IMR-90 (cell line): ENCODE results near the gene IER5. TPM values are rescaled to one million over a fixed set of nuclear protein-coding genes. Genes with fewer than 3 reads are reported as not detected.

Experiments
- ATAC-seq: fragments of 200-7000 bp; cut with Tn5 transposase; 2 replicates; pipeline ENCODE4 v1.9.1; 2020; ENCODE audit warnings: low read depth, mild to moderate bottlenecking, moderate library complexity
- BruUV-seq: library from RNA; stranded (reverse); fragments of 400-500 nt; replicated peaks from 2 replicates; lab custom pipeline; 2021; lab: Mats Ljungman, UMichigan
- CTCF ChIA-PET: fragments of 300-600 bp; formaldehyde crosslinking; extraction: SDS; loops from one replicate; lab custom pipeline; 2021; ENCODE audit warnings: antibody characterized with exemption; lab: Yijun Ruan, JAX
- POLR2A ChIA-PET: fragments of 300-600 bp; sonication (Branson Sonifier 250); formaldehyde crosslinking; loops from one replicate; lab custom pipeline; 2022; ENCODE audit warnings: antibody characterized with exemption; ENCODE audit not compliant: unreplicated experiment; lab: Charles Lee
- DNase-seq: peaks from one replicate; pipeline ENCODE4 v3.0.0; 2013
- H2AFZ ChIP-seq: replicated peaks from 2 replicates; pipeline ENCODE3; 2013; ENCODE audit warnings: low read length, mild to moderate bottlenecking; ENCODE audit not compliant: poor library complexity
- H2AK5ac ChIP-seq: 2 replicates; pipeline ENCODE4 v1.6.1; 2013; ENCODE audit warnings: low read depth, low read length, inconsistent platforms
- H2AK9ac ChIP-seq: replicated peaks from 2 replicates; pipeline ENCODE3; 2013; ENCODE audit warnings: mild to moderate bottlenecking, low read depth, low read length, moderate library complexity; ENCODE audit not compliant: poor library complexity
- H2BK120ac ChIP-seq: 2 replicates; pipeline ENCODE4 v1.6.1; 2013; ENCODE audit warnings: low read depth, low read length, inconsistent platforms
- H2BK15ac ChIP-seq: 3 replicates; pipeline ENCODE4 v1.6.1; 2013; ENCODE audit warnings: low read depth, low read length, inconsistent platforms
- H2BK20ac ChIP-seq: 2 replicates; pipeline ENCODE4 v1.6.1; 2013; ENCODE audit warnings: low read depth, mild to moderate bottlenecking, inconsistent platforms, low read length, moderate library complexity
- H2BK5ac ChIP-seq: 2 replicates; pipeline ENCODE4 v1.6.1; 2013; ENCODE audit warnings: mild to moderate bottlenecking, low read depth, low read length, inconsistent platforms; ENCODE audit not compliant: poor library complexity, severe bottlenecking
- H3K14ac ChIP-seq: replicated peaks from 2 replicates; pipeline ENCODE4 v1.6.1; 2013; ENCODE audit warnings: low read depth, low read length, inconsistent platforms
- H3K18ac ChIP-seq: 2 replicates; pipeline ENCODE4 v1.6.1; 2013; ENCODE audit warnings: low read depth, low read length, control low read depth
- H3K23ac ChIP-seq: 2 replicates; pipeline ENCODE4 v1.6.1; 2013; ENCODE audit warnings: low read depth, low read length, inconsistent platforms
- H3K27ac ChIP-seq: 2 replicates; pipeline ENCODE4 v1.5.1; 2013; ENCODE audit warnings: mild to moderate bottlenecking, control low read depth, low read length; ENCODE audit not compliant: insufficient read depth
- H3K27me3 ChIP-seq: 2 replicates; pipeline ENCODE4 v1.6.1; 2013; ENCODE audit warnings: low read length; ENCODE audit not compliant: control insufficient read depth, insufficient read depth
- H3K36me3 ChIP-seq: 2 replicates; pipeline ENCODE4 v1.6.1; 2013; ENCODE audit warnings: low read length, mixed read lengths; ENCODE audit not compliant: control insufficient read depth, insufficient read depth
- H3K4ac ChIP-seq: 2 replicates; pipeline ENCODE4 v1.6.1; 2013; ENCODE audit warnings: low read depth, low read length, inconsistent platforms
- H3K4me1 ChIP-seq: 2 replicates; pipeline ENCODE4 v1.6.1; 2013; ENCODE audit warnings: low read length, mixed read lengths; ENCODE audit not compliant: control insufficient read depth, insufficient read depth
- H3K4me2 ChIP-seq: 2 replicates; pipeline ENCODE4 v1.6.1; 2013; ENCODE audit warnings: low read depth, mild to moderate bottlenecking, control low read depth, low read length, moderate library complexity
- H3K4me3 ChIP-seq: 2 replicates; pipeline ENCODE4 v1.5.1; 2013; ENCODE audit warnings: low read depth, mild to moderate bottlenecking, control low read depth, low read length, moderate library complexity; ENCODE audit not compliant: insufficient read depth
- H3K56ac ChIP-seq: 2 replicates; pipeline ENCODE4 v1.6.1; 2013; ENCODE audit warnings: low read length, inconsistent platforms; ENCODE audit not compliant: insufficient read depth; ENCODE audit errors: extremely low read depth
- H3K79me1 ChIP-seq, 2 experiments: 2 replicates each; pipeline ENCODE4 v1.6.1; 2013; ENCODE audit warnings: low read length in 2 of 2, inconsistent platforms in 1 of 2, low read depth in 1 of 2
- H3K9ac ChIP-seq: 2 replicates; pipeline ENCODE4 v1.6.1; 2013; ENCODE audit warnings: low read depth, low read length, control low read depth
- H3K9me1 ChIP-seq: 2 replicates; pipeline ENCODE4 v1.6.1; 2013; ENCODE audit warnings: low read length, inconsistent platforms; ENCODE audit not compliant: insufficient read depth
- H3K9me3 ChIP-seq: 2 replicates; pipeline ENCODE4 v1.6.1; 2013; ENCODE audit warnings: low read length; ENCODE audit not compliant: control insufficient read depth, insufficient read depth
- H4K20me1 ChIP-seq: 2 replicates; pipeline ENCODE4 v1.6.1; 2013; ENCODE audit warnings: low read length, inconsistent platforms; ENCODE audit not compliant: insufficient read depth
- H4K5ac ChIP-seq: 2 replicates; pipeline ENCODE4 v1.6.1; 2013; ENCODE audit warnings: mild to moderate bottlenecking, low read depth, low read length, control low read depth
- H4K8ac ChIP-seq, 2 experiments: 2 replicates each; pipeline ENCODE4 v1.6.1; 2013; ENCODE audit warnings: low read depth in 2 of 2, low read length in 2 of 2, control low read depth in 1 of 2, inconsistent platforms in 1 of 2
- H4K91ac ChIP-seq: 2 replicates; pipeline ENCODE4 v1.6.1; 2013; ENCODE audit warnings: low read depth, low read length, inconsistent platforms; ENCODE audit not compliant: insufficient read depth
- BHLHE40 ChIP-seq: fragments of 150-350 bp; IDR thresholded peaks from 2 replicates; pipeline ENCODE4 v1.6.1; 2016; ENCODE audit warnings: mild to moderate bottlenecking, low read depth, low read length
- CEBPB ChIP-seq: IDR thresholded peaks from 2 replicates; pipeline ENCODE4 v1.6.1; 2012; ENCODE audit warnings: low read depth, low read length, improper control_type of control experiment
- CHD1 ChIP-seq: IDR thresholded peaks from 2 replicates; pipeline ENCODE4 v1.6.1; 2012; ENCODE audit warnings: low read depth, low read length, improper control_type of control experiment
- MAZ ChIP-seq: IDR thresholded peaks from 2 replicates; pipeline ENCODE4 v1.6.1; 2012; ENCODE audit warnings: low read depth, mild to moderate bottlenecking, low read length, improper control_type of control experiment, moderate library complexity, borderline replicate concordance
- MXI1 ChIP-seq: IDR thresholded peaks from 2 replicates; pipeline ENCODE4 v1.6.1; 2012; ENCODE audit warnings: low read depth, mild to moderate bottlenecking, low read length, moderate library complexity, borderline replicate concordance
- POLR2A ChIP-seq: IDR thresholded peaks from 2 replicates; pipeline ENCODE4 v1.6.1; 2012; ENCODE audit warnings: mild to moderate bottlenecking, low read depth, low read length
- RAD21 ChIP-seq: IDR thresholded peaks from 2 replicates; pipeline ENCODE4 v1.6.1; 2012; ENCODE audit warnings: low read length, improper control_type of control experiment
- RCOR1 ChIP-seq: IDR thresholded peaks from 2 replicates; pipeline ENCODE4 v1.6.1; 2012; ENCODE audit warnings: mild to moderate bottlenecking, low read length, improper control_type of control experiment; ENCODE audit not compliant: insufficient replicate concordance
- RFX5 ChIP-seq: IDR thresholded peaks from 2 replicates; pipeline ENCODE4 v1.8.0; 2012; ENCODE audit warnings: low read depth, mild to moderate bottlenecking, low read length, moderate library complexity
- WGBS, 2 experiments: methylation state at CpG; one replicate each; pipeline versions ENCODE4 v1.1.5 to v1.1.7; 2013; ENCODE audit warnings: missing lambda C conversion rate in 2 of 2; ENCODE audit not compliant: insufficient read length in 1 of 2; ENCODE audit errors: extremely low coverage in 2 of 2; 5-methylcytosine and 5-hydroxymethylcytosine counted together
- dilution Hi-C: fragments of 300-500 bp; cut with HindIII; formaldehyde crosslinking; loops from one replicate; pipeline ENCODE4 v1.14.3; 2018; ENCODE audit warnings: low sequenced_read_pairs; ENCODE audit not compliant: unreplicated experiment
- in situ Hi-C: fragments of 300-500 bp; cut with MboI; formaldehyde crosslinking; loops from 3 replicates; pipeline ENCODE4 v1.14.3; 2019; ENCODE audit warnings: low sequenced_read_pairs, inconsistent platforms, mixed read lengths
- intact Hi-C: fragments of 100-400 bp; cut with micrococcal nuclease; formaldehyde crosslinking; loops from 2 replicates; pipeline ENCODE4 v1.10.0; 2022
- polyA plus RNA-seq, 3 experiments: library from polyadenylated mRNA; depleted of rRNA; stranded (reverse); fragments of >200 nt; gene quantifications; 2 replicates each; pipeline ENCODE4 v1.2.3, GENCODE V29; 2012; ENCODE audit warnings: low replicate concordance in 1 of 3
- total RNA-seq: library from RNA; depleted of rRNA; stranded (reverse); fragments of >200 nt; gene quantifications from 2 replicates; pipeline ENCODE4 v1.2.3, GENCODE V29; 2012
- TF ChIP-seq, protein P1 (sequence below): fragments of 150-350 bp; IDR thresholded peaks from 2 replicates; pipeline ENCODE4 v1.6.1; 2017; ENCODE audit warnings: mild to moderate bottlenecking, antibody characterized with exemption, low read length, low read depth

Gene IER5
- total and polyA plus RNA-seq, 2 of the 4 experiments (the other 2 are of a cell fraction) = 15.8 to 27.1 TPM

DNA sequence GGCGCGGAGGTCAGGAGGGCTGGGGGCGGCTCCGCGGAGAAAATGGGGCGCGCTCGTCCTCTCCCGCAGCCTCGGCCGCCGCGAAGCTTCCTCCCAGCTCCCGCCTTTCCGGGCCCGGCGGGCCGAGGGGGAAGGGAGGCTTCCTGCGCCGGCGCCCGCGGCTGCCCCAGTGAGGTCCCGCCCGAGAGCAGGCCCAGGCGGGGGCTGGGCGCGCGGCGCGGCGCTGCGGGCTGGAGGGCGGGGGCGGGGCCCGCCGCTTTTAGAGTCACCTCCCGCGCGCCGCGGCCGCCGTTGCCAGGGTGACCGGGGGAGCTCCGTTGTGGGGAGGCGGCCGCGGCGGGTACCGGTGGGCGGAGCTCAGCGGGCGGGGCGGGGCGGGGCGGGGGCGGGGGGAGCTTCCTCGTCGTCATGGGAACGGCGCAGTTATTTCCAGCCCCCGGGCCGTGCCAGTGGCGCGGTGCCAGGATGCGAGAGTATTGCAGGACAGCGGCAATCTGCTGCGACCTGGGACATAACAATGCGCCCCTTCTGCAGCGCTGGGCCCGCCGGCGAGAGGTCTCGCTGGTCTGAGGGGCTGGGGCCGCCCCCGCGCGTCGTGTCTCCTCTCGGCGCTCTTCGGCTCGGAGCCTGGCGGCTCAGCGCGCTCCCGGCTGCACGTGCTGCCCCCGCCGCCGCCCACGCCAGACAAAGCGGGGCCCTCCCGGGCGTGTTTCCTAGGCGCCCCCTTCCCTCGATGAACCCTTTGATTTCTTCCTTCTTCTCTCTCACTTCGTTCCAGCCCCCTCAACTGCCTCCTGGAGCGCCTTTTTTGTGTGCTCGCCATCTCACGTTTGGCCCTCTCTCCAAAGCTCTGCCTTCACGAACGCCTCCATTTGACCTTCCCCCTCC is 16.9 kb downstream of the IER5 start:
- 9% methylated on average over 48 of the region's 104 CpGs; no CpG with 5 or more reads in 1 of the 2 experiments for WGBS, 2 experiments
- TF ChIP-seq CEBPB = 0 out of 2 replicates have a peak, but pooled peaks have one; percentile 3
- TF ChIP-seq, protein P1, sequence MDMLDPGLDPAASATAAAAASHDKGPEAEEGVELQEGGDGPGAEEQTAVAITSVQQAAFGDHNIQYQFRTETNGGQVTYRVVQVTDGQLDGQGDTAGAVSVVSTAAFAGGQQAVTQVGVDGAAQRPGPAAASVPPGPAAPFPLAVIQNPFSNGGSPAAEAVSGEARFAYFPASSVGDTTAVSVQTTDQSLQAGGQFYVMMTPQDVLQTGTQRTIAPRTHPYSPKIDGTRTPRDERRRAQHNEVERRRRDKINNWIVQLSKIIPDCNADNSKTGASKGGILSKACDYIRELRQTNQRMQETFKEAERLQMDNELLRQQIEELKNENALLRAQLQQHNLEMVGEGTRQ = peak; percentile 29; the same call in 1 of the 2 replicates
- peak; percentile 41; the same call in 1 of the 2 replicates for TF ChIP-seq MXI1
- no peak for TF ChIP-seq RAD21
- no peak for TF ChIP-seq RCOR1
- TF ChIP-seq CHD1 = no peak
- TF ChIP-seq POLR2A = peak; percentile 53
- peak; percentile 85 for TF ChIP-seq MAZ
- no peak for TF ChIP-seq RFX5
- TF ChIP-seq BHLHE40 = peak; percentile 88
- H3K4me2 ChIP-seq = peak overlapping the region; percentile 98
- H3K4ac ChIP-seq = peak overlapping the region; percentile 97
- H3K27me3 ChIP-seq = no peaks in the 10 kb centered on the region
- peak overlapping the region; percentile 90 for H2AK5ac ChIP-seq
- no peaks in the 10 kb centered on the region for H4K20me1 ChIP-seq
- intact Hi-C loops (loop anchor here (2.0 kb wide), 1 partner anchor 77 kb away; no protein-coding TSS in a partner anchor), in situ Hi-C loops (no loop called here), dilution Hi-C loops (no loop called here)
- peaks cover 28% of the 10 kb centered on the region for H3K9me1 ChIP-seq
- H4K5ac ChIP-seq = peak overlapping the region; percentile 85
- H2BK120ac ChIP-seq = peak overlapping the region; percentile 90
- peak overlapping the region; percentile 90 for H2AFZ ChIP-seq
- ATAC-seq = peak; percentile 93
- H3K4me1 ChIP-seq = peaks cover 30% of the 10 kb centered on the region
- H2BK15ac ChIP-seq = peak overlapping the region; percentile 40; the same call in 2 of the 3 replicates
- peak overlapping the region; percentile 42 to 85 for H4K8ac ChIP-seq
- peak; percentile 83 for DNase-seq
- peaks cover 21 to 50% of the 10 kb centered on the region in 2 experiments for H3K79me1 ChIP-seq
- H2BK20ac ChIP-seq = peak overlapping the region; percentile 10; the same call in 1 of the 2 replicates
- H3K4me3 ChIP-seq = peak overlapping the region; percentile 84
- peak overlapping the region; percentile 96 for H3K23ac ChIP-seq
- H3K56ac ChIP-seq = peak overlapping the region; percentile 87; the same call in 1 of the 2 replicates
- CTCF ChIA-PET = interaction anchor here (0.6 to 1.1 kb wide), 3 partner anchors 37 to 67 kb away, joined by 3 read pairs; no protein-coding TSS in a partner anchor
- H2BK5ac ChIP-seq = peak overlapping the region; percentile 50
- no TSS peak for BruUV-seq
- POLR2A ChIA-PET = interaction anchor here (0.7 to 1.8 kb wide), 4 partner anchors 11 to 26 kb away, joined by 3 to 14 read pairs (median 4); no protein-coding TSS in a partner anchor
- H3K18ac ChIP-seq = peak overlapping the region; percentile 82
- no peaks in the 10 kb centered on the region for H3K9me3 ChIP-seq
- peak overlapping the region; percentile 98 for H2AK9ac ChIP-seq
- peak overlapping the region; percentile 86 for H3K27ac ChIP-seq
- H3K36me3 ChIP-seq = no peaks in the 10 kb centered on the region
- peak overlapping the region; percentile 92 for H3K9ac ChIP-seq
- H4K91ac ChIP-seq = peak overlapping the region; percentile 80
- peak overlapping the region; percentile 96 for H3K14ac ChIP-seq
